C4-2B (cell line): ENCODE measurements around the gene MICAL2.

Source experiments
- ZFX ChIP-seq: fragments of 450-650 bp; IDR thresholded peaks from 2 replicates; pipeline ENCODE4 v1.6.1; 2017
- TF ChIP-seq, protein P1 (sequence below): fragments of 450-650 bp; conservative IDR thresholded peaks from 2 replicates; pipeline ENCODE4 v1.5.1; 2017; ENCODE audit warnings: mild to moderate bottlenecking

DNA sequence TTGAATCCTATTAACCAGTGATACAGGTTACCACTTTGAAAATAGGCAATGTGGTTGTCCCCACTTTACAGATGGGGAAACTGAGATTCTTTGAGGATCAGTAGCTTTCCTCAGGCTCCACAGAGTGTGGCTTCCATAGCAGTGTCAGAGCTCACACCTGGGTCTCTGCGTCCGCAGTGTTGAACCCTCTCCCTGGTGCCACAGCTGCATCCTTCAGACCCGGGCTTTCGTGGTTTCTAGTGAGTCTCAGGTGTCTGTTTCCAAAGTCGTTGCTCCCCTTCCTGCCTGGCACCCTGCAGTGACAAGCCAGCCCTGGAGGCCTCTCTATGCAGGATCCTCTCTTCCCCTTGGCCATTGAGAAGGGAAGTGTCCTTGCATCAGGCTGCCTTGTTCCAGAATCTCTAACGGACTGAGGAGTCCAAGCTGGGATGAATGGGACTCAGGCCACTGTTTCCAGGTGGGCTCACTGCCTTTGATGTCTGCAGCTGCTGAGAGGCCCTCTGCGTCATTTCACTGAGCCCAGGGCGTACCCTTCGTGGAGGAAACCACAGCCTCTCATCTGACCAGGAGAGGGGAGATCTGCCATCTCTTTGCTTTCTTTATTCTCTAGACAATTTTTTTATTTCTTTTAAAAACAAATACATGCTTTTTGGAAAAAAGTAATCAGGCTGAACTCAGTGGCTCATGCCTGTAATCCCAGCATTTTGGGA lies 48.4 kb upstream of the MICAL2 start:
- TF ChIP-seq, protein P1, sequence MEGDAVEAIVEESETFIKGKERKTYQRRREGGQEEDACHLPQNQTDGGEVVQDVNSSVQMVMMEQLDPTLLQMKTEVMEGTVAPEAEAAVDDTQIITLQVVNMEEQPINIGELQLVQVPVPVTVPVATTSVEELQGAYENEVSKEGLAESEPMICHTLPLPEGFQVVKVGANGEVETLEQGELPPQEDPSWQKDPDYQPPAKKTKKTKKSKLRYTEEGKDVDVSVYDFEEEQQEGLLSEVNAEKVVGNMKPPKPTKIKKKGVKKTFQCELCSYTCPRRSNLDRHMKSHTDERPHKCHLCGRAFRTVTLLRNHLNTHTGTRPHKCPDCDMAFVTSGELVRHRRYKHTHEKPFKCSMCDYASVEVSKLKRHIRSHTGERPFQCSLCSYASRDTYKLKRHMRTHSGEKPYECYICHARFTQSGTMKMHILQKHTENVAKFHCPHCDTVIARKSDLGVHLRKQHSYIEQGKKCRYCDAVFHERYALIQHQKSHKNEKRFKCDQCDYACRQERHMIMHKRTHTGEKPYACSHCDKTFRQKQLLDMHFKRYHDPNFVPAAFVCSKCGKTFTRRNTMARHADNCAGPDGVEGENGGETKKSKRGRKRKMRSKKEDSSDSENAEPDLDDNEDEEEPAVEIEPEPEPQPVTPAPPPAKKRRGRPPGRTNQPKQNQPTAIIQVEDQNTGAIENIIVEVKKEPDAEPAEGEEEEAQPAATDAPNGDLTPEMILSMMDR, result no peak
- no peak for TF ChIP-seq ZFX
